AG04449 (cell line): Measurements from ENCODE around the gene SORD.
"Not testable (repeated sequence)": the region's sequence is repeated elsewhere in the genome, so short reads cannot be mapped to it uniquely, and the experiment has no call there.

Experiments used
- CTCF ChIA-PET: fragments of 350-600 bp; formaldehyde crosslinking; extraction: SDS; loops from one replicate; lab custom pipeline; 2021; ENCODE audit warnings: antibody characterized with exemption; lab: Yijun Ruan, JAX
- POLR2A ChIA-PET: fragments of 400-600, 350-600 bp; formaldehyde crosslinking; extraction: SDS; loops from one replicate; lab custom pipeline; 2020; ENCODE audit warnings: antibody characterized with exemption, inconsistent platforms; lab: Yijun Ruan, JAX
- DNase-seq: peaks from one replicate; pipeline ENCODE4 v3.0.0-alpha.2; 2010; ENCODE audit warnings: low read depth, low spot score
- H3K4me3 ChIP-seq: 2 replicates; pipeline ENCODE4 v1.5.1; 2011; ENCODE audit warnings: low read depth, mild to moderate bottlenecking, control low read depth, low read length
- TF ChIP-seq, protein P1 (sequence below): IDR thresholded peaks from one replicate; pipeline ENCODE4 v1.5.1; 2011; ENCODE audit warnings: mild to moderate bottlenecking, moderate library complexity, low read length, control low read depth, inconsistent platforms; ENCODE audit not compliant: insufficient read depth; ENCODE audit errors: missing control alignments

The SORD gene

DNA sequence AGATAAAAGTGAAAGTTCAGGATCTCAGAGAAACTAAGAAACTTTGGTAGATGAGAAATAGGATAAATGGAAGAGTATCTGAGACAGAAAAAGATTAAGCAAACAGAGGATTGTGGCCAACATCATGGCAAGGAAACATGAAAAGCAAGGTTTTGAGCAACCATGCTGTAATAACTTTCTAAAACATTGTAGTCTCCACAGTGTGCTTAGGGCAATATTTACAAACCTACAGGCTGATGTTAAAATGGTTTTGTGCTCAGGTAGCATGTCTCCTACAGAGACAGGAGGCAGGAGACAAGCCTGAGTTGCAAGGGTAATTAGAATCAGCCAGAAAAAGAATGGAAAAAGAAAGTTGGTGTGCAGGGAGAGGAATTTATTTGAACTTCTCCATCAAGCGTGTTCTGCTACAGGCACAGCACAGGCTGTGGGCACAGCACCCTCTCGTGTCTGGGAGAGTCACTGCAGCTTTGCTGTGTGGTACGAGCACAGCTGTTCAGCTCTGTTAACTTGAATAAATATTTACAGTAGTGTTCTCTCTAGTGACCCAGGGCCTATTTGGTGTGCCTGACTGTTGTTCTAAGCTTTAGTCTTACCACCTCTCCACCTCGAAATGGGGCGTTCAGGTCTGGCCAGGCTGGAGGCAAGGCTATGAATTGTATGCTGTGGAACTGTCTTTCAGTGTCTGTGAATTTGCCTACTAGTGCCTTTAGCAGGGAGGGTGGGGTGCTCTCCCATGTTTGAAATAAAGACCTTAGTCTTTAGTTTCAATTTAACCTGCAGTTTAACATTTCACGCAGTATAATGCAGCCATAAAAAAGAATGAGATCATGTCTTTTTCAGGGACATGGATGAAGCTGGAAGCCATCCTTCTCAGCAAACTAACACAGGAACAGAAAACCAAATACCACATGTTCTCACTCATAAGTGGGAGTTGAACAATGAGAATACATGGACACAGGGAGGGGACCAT lies 14.1 kb downstream of the SORD start:
- DNase-seq, H3K4me3 ChIP-seq, POLR2A ChIA-PET: not testable (repeated sequence)
- TF ChIP-seq, protein P1, sequence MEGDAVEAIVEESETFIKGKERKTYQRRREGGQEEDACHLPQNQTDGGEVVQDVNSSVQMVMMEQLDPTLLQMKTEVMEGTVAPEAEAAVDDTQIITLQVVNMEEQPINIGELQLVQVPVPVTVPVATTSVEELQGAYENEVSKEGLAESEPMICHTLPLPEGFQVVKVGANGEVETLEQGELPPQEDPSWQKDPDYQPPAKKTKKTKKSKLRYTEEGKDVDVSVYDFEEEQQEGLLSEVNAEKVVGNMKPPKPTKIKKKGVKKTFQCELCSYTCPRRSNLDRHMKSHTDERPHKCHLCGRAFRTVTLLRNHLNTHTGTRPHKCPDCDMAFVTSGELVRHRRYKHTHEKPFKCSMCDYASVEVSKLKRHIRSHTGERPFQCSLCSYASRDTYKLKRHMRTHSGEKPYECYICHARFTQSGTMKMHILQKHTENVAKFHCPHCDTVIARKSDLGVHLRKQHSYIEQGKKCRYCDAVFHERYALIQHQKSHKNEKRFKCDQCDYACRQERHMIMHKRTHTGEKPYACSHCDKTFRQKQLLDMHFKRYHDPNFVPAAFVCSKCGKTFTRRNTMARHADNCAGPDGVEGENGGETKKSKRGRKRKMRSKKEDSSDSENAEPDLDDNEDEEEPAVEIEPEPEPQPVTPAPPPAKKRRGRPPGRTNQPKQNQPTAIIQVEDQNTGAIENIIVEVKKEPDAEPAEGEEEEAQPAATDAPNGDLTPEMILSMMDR, result peak; percentile 91
- CTCF ChIA-PET, result interaction anchor here (0.8 to 4.2 kb wide), 12 partner anchors 10 to 444 kb away, joined by 3 to 24 read pairs (median 4); partner anchors contain the start of gene SORD

DNA sequence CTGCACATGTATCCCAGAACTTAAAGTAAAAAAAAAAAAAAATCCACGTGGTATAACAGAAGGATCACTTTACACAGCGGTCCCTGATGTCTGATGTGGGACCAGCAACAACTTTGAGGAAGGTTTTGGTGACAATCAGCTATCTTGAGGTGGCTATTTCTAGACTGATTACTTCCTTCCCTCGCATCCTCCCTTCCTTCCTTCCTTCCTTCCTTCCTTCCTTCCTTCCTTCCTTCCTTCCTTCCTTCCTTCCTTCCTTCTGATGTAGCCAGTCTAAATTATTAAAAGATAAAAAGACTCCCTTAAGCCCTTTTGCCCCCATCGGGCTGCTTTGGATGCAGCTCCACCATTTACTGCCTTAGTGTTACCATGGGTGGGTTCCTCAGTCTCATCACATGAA lies 14.9 kb downstream of the SORD start:
- CTCF ChIA-PET, result interaction anchor here (0.8 to 4.2 kb wide), 8 partner anchors 10 to 185 kb away, joined by 3 to 24 read pairs (median 6); partner anchors contain the start of gene SORD
- TF ChIP-seq, protein P1, result no peak

DNA sequence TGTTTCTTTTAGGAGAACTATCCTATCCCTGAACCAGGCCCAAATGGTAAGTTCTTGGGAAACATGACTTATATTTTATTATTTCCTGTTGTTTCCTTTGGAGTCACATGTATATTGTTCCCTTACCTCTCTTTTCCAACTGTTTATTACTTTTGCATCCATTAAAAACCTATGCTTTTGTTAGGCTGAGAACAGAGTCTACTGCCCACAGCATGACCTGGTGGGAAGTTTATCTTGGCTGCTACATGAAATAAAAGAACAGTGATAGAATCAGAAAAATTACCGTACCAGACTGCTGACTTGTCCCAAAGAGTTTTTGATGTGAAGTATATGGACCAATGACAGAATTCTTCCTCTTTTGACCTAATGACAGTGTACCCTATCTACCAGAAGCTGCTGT lies 17.4 kb downstream of the SORD start:
- DNase-seq, POLR2A ChIA-PET, H3K4me3 ChIP-seq, CTCF ChIA-PET: not testable (repeated sequence)

More for the DNA sequence above, 14.9 kb downstream of the SORD start:
- DNase-seq, result no peak
- H3K4me3 ChIP-seq, result no peak overlapping the region
- POLR2A ChIA-PET, result no interaction called here

DNA sequence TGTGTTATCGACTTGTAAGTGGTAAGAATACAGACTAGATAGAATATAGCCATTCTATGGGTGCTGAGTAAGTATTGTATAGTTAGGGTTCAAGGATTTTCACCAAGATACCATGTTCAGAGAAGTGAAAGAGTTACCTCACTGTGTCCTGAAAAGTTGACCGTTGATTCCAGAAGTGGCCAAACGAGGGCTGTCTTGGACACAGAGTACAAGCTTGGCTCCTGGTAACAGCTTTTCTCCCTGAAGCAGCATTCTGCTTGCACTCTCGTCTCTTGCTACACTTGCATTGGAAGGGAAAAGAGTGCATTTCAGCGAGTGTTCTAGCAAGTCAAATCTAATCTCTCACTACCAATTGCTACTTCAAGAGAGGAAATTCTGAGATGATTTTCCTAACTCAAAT lies 18.5 kb downstream of the SORD start:
- DNase-seq, CTCF ChIA-PET: not testable (repeated sequence)

DNA sequence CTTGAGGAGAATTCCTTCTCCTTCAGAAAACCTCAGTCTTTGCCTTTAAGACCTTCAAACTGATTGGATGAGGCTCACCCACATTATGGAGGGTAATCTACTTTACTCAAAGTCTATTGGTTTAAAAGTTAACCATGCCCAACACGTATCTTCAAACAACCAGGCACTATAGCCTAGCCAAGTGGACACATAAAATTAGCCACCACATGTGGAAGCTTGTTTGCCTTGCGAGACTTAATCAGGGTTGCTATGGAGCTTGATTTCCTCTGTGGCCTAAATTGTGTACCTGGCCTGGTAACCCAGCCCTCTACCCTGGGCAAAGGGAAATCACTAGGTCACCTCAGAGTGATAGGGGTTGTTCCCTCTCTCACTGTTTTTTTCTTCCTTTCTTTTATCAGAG lies 19.9 kb downstream of the SORD start:
- POLR2A ChIA-PET, DNase-seq, H3K4me3 ChIP-seq, CTCF ChIA-PET: not testable (repeated sequence)

More for the DNA sequence above, 18.5 kb downstream of the SORD start:
- POLR2A ChIA-PET, H3K4me3 ChIP-seq: not testable (repeated sequence)

DNA sequence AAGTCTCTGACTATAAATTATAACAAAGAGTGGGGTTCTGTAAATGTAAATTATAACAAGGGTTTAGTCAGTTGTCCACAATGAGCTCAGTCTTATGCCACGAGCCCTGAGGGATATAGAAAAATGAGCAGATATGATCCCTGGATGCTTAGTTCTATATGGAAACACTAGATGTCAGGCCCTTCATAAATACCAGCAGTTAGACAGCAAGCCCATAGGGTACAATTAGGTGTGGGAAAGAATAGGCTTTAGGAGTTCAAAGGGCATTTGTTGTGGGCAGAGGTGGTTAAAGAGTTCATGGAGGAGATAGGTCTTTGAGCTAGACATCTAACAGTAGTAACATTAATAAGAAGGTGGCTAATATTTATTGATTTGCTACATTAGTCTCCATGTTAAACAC lies 21.3 kb downstream of the SORD start:
- CTCF ChIA-PET, result not testable (repeated sequence)

DNA sequence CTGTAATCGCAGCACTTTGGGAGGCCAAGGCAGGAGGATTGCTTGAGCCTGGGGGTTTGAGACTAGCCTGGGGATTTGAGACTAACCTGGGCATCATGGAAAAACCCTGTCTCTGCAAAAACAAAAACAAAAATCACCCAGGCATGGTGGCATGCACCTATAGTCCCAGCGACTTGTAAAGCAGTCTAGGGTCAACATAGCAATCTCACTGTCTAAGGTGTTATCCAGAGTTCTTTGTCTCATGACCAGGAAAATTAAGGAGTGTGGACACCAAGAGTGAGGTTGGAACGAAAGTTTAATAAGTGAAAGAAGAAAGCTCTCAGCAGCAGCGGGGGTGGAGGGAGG lies 25.4 kb downstream of the SORD start:
- POLR2A ChIA-PET, DNase-seq, H3K4me3 ChIP-seq: not testable (repeated sequence)
- CTCF ChIA-PET, result interaction anchor here (0.7 to 1.3 kb wide), 2 partner anchors 13 to 45 kb away, joined by 3 to 4 read pairs; no protein-coding TSS in a partner anchor

More for the DNA sequence above, 21.3 kb downstream of the SORD start:
- POLR2A ChIA-PET, DNase-seq, H3K4me3 ChIP-seq: not testable (repeated sequence)

DNA sequence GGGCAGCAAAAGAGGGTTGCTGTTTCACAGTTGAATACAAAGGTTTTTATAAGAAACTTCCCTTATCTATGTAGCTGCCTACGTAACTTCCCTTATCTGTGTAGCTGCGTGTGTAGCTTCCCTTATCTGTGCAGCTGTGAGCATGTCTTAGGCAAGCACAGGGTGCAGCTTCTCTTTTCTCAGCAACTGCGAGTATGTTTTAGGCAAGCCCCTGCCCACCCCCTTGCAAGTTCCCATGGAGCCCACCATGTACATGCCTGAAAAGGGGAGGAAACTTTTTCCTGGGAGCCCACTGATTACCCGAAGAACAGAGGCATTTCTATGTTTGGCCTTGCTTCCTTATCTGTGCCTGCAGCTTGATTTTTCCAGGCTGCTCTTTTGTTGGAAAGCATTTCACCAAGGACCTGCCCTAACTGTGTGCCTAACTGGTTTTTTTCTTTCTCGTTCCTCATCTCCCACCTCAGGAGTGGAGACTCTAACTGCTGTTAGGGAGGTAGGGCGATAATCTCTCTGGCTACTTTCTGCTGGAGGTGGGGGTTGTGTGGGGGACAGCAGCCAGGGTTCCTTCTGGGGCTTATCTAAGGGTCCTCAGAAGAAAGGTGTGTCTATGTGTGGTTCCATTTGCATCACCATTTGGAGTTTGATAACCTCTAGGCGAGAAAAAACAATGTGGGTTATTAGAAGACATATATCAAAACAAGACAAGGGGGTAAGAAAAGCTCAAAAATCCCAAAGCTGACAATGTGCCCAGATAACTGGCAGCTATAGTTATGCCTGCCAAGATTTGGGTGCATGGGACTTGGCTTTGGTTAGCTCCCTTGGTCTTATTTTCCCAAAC lies 26.0 kb downstream of the SORD start:
- ChIA-PET POLR2A (no interaction called here), CTCF (interaction anchor here (0.7 to 1.3 kb wide), 2 partner anchors 13 to 44 kb away, joined by 3 to 4 read pairs; no protein-coding TSS in a partner anchor)
- H3K4me3 ChIP-seq, result no peak overlapping the region
- no peak for DNase-seq
- TF ChIP-seq, protein P1, result no peak
